NCI-H146 (cell line): ENCODE measurements around the gene MINDY1.

Experiments used
- DNase-seq: peaks from one replicate; lab custom pipeline; 2025; lab: John Stamatoyannopoulos, UW

The MINDY1 gene

GRCh38 chr1:150985179-150985825 is 21.4 kb downstream of the MINDY1 start:
- DNase-seq: no peak

GRCh38 chr1:150981805-150982712 is 24.6 kb downstream of the MINDY1 start, which contains the start of gene ANXA9:
TSS of gene ANXA9 (plus strand) at chr1:150982292. CDS start at chr1:150983106, 814 bp downstream.
- peak; percentile 69 for DNase-seq

GRCh38 chr1:150981177-150981804 is 25.4 kb downstream of the MINDY1 start:
- peak; percentile 96 for DNase-seq

- peak; percentile 81 for DNase-seq
These were observed 27.3 kb downstream of the MINDY1 start for GRCh38 chr1:150979092-150980056.

- no peak for DNase-seq
These were observed 29.6 kb downstream of the MINDY1 start for GRCh38 chr1:150976879-150977694.

- DNase-seq: no peak
These were observed 30.3 kb downstream of the MINDY1 start for GRCh38 chr1:150976401-150976821.

GRCh38 chr1:150974580-150975478 is 31.9 kb downstream of the MINDY1 start, which contains the start of gene CERS2:
TSS of gene CERS2 (minus strand) at chr1:150974835. CDS start at chr1:150969090, 5,745 bp downstream.
- peak; percentile 81 for DNase-seq

GRCh38 chr1:150973836-150974579 is 32.7 kb downstream of the MINDY1 start:
- peak; percentile 47 for DNase-seq

- no peak for DNase-seq
These were observed 33.4 kb downstream of the MINDY1 start for GRCh38 chr1:150973258-150973835.

- no peak for DNase-seq
These were observed 34.2 kb downstream of the MINDY1 start for GRCh38 chr1:150972417-150972940.

GRCh38 chr1:150971583-150972416 is 34.9 kb downstream of the MINDY1 start:
- DNase-seq: no peak

GRCh38 chr1:150970808-150971582 is 35.7 kb downstream of the MINDY1 start:
- DNase-seq: no peak

- DNase-seq: no peak
These were observed 37.1 kb downstream of the MINDY1 start for GRCh38 chr1:150969626-150970025.

GRCh38 chr1:150968491-150968890 is 38.2 kb downstream of the MINDY1 start:
- no peak for DNase-seq

GRCh38 chr1:150967936-150968335 is 38.8 kb downstream of the MINDY1 start:
- DNase-seq: no peak

- no peak for DNase-seq
These were observed 40.7 kb downstream of the MINDY1 start for GRCh38 chr1:150966011-150966410.
